GM19035 (cell line): Measurements from ENCODE around the gene MORN4.
"Not testable (repeated sequence)": the region's sequence is repeated elsewhere in the genome, so short reads cannot be mapped to it uniquely, and the experiment has no call there.

Experiments used
- ATAC-seq: cut with Tn5 transposase; IDR thresholded peaks from one replicate; pipeline ENCODE4 v1.9.1; 2021; ENCODE audit not compliant: unreplicated experiment

Gene MORN4

DNA sequence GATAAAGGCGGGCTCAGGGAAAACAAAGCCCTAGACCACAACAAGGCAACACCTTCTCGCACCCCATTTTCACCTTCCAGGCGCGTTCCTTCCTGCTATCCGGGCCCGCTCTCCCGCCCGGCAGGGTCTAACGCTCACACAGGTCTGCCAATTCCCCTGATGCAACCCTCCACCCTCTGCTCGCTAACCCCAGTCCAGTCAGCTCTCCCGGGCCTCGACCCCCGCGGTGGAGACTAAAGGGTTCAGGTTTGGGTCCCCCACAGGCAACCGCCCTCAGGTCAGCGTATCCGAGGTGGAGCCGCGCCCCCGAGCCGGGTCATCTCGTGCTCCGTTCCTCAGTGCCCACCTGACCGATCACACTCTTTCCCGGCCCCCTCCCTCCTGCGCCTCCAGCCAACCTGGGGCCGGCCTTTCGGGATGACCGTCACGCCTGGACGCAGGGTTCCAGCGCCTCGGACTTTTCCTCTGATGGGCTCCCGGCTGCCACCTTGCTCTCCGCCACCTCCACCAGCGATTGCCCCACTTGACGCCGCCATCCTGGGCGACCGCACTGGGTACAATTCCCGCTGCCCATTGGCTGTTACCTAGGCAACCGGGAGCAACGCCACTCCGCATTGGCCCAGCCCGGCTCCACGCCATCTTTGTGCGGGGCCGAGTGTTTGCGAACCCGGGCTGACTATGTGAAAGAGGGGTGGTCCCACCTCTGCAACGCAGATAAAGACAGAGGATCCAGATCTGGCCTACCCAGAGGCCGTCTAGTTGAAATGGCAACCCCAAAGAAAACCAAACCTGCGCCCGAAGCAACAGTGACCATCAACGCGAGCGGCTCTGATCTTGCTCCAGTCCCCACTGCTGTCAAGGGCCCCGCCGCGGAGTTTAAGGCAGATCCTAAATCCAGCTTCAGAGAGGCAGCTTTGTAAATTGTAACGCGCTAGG, at the start of gene MORN4:
Gene MORN4, minus strand, starts transcription at position 552 of the 936 bp plus-strand sequence. CDS start 13,847 bp downstream, outside the sequence.
- ATAC-seq, result peak; percentile 99

DNA sequence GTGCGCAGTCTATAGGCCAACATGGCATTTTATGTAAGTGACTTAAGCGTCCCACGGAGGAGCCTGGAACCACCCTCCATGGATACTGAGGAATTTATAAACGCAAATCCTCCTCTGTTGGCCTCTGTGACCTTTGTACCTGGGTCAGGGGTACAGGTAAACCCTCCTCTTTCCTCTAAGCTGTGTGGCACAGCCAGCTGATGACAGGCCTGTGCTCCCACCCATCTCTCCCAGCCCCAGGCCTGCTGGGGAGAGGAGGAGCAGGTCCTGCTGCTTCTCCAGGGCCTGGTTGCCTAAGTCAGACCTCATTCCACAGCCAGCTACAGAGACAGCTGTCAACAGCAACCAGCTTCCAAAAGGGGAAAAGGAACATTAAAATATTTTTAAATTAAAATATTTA, 48.7 kb upstream of the MORN4 start:
- no peak for ATAC-seq

DNA sequence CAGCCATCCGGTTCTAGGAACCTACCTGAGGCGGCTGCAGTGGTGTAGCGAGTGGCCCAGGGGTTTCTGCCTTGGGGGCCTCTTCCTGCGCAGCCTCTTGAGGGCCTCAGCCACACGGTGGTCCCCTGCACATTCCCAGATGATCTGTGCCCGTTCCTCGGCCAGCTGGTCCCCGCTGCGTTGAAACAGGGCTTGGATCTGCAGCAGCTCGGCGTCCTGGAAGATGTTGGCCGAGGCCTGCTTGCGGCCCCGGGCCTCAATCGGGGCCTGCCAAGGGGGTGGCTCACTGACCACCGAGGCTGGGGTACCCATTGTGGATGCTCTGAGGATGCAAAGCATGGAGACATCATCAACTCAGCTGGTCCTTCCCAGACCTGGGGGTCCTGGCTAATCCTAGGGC, 46.3 kb upstream of the MORN4 start:
- no peak for ATAC-seq

DNA sequence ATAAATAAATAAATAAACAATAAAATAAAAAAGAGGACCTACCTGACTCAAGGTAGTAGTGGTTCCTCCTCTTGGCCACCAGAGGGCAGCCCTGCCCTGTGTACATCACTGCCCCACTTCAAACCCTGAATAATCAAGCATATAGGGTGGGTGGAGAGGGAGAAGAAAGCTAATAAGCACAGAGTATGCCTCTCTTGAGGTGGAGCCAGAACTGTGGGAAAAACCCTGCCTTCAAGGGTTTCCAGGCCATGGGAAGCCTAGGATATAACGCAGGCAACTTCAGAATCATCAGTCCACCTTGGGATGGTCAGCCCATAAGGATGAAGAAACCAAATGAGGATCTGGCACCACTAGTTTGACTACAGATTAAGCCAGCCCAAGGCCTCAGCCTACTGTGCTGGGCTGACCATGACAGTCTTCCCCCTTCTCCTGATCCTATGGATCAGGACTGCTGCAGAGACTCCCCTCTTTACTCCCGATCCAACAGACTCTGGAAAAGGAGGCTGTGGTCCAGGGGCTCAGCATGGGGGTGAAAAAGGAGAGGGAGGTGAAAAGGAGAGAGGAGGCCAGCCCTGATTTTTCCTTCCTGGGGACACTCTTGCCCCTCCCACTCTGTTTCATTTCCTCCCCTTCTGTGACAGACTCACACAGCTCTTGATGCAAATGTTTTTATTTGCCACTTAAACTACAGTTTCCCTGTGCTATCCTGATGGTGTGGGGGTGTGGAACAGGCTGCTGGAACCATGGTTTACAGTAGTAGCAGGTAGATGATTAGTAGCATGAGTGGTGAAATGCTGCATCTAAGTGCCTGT, 43.7 kb upstream of the MORN4 start:
- peak; percentile 71 for ATAC-seq

DNA sequence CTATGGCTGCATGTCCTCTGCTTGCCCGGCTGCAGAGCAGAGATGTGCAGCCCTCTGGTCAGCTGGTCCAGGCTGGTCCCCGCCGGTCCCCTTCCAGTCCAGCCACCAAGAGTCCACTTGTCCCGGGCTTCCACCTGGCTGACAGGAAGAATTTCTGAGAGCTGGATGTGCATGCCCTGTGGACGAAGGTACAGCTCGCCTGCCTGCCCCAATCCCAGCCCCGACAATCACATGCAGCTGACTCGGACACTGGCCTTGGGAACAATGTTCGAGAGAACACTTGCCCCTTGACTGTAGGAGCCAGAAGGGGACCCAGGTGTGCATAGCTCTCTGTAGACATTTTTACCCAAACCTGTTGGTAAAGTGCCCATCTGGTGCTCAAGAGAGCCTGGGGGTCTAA, 41.9 kb upstream of the MORN4 start:
- ATAC-seq, result no peak

DNA sequence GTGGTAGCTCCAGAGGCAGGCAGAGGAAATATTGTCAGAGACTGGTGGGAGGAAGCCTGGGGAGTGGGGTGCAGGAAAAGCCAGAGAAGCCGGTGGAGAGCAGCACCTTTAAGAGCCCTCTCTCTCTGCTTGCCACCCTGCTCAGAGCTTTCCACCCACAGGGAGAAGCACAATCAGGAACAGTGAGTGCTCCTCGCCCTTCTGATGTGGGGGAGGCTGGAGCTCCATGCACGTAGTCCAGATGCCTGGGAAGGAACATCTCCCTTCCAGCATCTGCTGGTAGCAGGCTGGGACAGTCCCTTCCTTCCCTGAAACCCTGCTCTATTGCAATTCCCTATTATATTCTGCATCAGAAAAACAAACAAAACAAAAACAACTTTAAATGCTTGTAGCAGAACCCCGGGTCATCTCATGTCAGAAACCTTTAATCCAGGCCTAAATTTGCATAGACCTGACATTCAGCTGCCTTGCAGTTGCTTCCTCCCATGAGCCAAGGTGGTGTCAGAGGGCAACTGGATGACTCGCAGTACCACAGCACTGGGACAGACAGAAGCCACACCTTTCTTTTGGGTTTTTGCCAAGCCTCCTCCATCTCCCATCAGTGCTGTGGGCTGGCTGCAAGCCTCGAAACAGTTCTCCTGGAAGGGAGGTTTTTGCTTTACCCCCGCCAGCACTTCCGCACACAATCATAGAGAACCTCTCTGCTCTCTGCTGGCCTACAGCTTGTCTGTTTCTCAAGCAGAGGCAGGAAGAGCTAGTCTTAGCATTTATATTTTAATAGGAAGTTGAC, 40.6 kb upstream of the MORN4 start:
- no peak for ATAC-seq

DNA sequence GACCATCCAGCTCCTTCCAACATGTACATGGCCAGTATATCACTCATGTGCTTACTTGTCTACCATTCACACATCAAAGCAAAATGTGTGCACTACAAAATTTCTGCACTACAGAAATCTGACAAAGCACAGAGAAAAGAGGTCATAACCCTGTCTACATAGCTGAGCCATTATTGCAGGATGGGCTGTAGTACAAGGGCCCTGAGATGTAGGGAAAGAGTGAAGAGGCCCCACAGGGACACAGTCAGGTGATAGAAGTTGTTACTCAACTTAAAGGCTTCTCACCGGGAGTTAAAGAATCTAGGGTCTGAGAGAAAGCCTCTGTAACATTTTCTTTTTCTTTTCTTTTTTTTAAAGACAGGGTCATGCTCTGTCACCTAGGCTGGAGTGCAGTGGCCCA, 36.3 kb upstream of the MORN4 start:
- ATAC-seq, result no peak

DNA sequence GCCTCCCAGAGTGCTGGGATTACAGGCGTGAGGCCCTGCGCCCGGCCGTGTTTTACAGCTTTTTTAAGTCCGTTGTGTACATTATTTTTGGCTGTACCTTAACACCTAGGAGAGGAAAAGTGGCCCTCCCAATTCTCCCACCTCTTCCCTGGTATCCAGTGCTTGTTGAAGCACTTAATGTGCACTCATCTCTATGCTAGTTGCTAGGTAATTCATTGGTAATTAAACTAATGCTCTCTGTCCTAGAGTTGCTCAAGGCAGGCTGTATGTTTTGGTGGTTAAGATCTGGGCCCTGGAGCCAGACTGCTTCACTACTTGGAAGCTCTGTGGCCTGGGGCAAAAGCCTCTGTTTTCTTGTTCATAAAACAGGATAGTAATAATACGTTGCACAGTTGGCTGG, 34.2 kb upstream of the MORN4 start:
- ATAC-seq, result no peak

DNA sequence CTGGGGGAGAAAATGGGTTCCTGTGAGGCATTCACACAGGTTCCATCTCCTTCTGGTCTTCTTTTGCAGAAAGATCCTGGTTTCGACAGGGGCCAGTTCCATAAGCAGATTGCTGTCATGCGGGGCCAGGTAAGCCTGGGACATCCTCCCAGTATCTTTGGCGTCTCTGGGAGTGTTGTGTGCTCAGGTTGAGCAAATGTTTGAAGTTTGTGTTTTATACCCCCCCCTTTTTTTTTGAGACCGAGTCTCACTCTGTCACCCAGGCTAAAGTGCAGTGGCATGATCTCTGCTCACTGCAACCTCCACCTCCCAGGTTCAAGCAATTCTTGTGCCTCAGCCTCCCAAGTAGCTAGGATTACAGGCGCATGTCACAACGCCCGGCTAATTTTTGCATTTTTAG, 33.7 kb upstream of the MORN4 start:
- ATAC-seq, result no peak

DNA sequence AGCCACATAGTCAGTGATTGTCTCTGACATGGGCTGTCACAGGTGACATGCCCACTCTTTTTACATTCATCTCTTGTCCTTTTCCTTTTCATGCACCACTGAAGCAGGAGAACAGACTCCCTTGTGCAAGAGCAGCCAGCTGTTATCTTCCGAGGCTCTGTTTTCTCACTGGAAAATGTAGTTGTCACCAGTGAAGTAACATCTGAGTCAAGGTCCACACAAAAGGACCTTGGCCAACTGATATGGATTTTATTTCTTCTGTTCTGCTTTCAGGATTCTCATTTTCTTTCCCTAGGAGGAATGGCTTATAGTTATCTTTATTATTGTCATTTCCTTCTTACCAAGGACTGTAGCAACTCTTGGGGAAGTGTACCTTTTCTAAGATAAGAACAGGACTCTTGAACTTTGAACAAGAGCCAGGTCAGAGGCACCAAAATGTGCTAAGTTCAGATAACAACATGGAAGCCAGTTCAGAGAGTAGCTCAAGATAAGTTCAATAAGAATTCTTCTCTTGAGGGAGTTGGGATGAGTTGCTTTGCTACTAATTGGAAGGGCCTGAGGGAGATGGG, 31.1 kb upstream of the MORN4 start:
- no peak for ATAC-seq

DNA sequence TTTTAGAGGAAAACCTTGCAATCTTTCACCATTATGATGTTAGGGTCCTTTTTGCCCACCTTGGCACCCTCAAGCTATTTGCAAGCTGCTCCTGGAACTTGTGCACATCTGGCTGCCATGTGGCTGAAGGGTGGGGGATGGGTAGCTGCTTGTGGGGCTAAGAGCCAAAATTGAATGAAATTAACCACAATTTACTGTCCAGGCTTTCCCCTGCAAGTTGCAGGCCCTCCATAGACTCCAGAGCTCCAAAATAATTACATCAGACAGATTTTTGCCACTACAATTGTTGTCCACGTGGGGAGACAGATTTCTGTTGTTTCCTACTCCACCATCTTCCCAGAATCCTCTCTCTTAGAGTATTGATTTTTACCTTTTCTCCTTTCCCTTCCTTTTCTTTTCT, 26.3 kb upstream of the MORN4 start:
- ATAC-seq, result no peak

DNA sequence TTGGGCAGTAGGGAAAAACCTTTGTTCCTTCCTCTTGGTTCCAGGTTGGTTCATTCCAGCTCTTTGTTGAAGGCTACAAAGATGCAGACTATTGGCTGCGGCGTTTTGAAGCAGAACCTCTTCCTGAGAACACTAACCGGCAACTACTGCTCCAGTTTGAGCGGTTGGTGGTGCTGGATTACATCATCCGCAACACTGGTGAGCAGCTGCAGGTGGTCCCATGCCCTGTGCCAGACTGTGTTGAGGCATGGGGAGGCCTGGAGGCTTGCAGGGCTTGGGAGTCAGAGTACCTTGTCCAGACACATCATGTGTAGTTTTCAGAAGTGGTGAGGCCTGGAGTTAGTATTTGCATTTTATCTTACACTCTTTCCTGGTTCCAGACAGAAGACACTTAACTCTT, 23.5 kb upstream of the MORN4 start:
- ATAC-seq, result no peak

DNA sequence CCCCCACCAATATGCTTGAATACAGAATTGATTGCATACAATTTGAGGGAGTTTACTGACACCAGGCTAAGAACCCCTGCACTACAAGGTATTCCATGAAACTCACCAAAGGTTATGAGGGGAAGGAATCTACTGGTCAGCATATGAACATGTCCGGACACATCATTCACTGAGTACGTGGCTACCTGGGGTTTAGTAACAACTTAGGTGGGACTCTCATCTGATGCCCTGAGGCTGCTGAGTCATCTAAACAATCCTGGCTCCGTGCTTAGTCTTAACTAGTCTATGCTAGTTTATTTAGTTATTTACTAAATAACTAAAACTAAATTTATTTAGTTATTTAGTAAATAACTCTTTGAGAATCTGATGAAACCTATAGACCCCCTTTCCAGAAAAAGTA, 18.5 kb upstream of the MORN4 start:
- ATAC-seq, result no peak

DNA sequence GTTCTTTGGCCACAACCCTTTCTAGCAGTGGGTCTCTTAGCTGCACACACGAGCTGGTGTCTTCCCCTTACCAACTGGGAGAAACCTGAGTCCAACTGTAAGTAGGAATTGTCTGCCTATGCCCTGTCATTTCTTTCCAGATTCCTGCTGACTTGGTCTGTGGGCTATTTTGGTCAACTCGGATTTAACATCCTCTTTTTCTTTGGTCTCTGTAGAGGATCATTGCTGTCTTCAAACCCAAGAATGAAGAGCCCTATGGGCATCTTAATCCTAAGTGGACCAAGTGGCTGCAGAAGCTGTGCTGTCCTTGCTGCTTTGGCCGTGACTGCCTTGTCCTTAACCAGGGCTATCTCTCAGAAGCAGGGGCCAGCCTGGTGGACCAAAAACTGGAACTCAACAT, 17.4 kb upstream of the MORN4 start:
- no peak for ATAC-seq

DNA sequence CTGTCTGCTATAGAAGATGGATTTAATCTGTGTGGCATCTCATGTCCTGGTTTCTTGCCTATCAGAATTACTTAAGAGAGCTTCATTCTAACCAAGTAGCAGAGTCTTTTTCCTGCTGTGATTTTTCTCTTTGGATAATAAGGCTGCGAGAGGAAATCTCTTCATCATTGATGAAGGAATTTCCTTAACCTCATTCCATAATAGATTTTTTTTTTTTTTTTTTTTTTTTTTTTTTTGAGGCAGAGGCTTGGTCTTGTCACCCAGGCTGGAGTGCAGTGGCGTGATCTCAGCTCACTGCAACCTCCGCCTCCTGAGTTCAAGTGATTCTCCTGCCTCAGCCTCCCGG, 16.1 kb upstream of the MORN4 start:
- ATAC-seq, result not testable (repeated sequence)

DNA sequence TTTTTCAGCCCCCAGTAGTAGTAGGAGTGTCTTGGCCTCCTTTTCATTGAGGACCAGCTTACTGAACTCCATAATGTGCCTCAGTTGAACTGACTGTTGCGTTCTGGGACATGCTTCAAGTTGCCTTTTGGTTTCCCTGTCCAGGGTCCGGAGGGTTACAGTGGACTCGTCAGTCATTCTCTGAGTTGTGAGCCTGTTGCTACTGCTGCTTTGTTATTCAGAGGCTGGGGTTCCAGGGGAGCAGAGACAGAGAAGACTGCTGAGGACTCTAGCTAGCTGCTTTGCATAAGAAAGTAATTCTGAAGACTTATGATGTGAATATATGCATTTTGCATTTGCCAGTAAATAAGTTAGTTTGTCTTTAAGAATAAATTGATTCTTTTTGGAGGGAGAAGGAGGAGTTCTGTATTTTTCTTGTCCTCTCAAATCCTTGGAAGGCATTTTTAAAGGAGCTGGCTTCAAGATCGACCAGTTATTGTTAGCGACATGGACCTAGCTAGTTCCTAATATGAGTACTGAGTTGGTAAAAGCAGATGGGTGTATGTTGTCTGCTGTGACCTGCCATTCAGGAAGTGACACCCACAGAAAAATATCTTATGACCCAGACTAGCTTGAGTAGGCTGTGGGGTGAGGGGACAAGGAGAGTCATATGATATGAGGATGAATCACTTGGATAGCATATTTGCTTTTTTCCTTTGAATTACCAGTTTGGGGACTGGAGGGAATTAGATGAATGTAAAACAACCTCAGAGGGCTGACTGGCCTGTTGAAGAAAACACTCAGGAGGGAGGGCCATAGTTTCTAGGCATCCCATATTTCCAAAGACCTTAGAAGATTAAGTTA, 15.5 kb upstream of the MORN4 start:
- ATAC-seq, result peak; percentile 93

DNA sequence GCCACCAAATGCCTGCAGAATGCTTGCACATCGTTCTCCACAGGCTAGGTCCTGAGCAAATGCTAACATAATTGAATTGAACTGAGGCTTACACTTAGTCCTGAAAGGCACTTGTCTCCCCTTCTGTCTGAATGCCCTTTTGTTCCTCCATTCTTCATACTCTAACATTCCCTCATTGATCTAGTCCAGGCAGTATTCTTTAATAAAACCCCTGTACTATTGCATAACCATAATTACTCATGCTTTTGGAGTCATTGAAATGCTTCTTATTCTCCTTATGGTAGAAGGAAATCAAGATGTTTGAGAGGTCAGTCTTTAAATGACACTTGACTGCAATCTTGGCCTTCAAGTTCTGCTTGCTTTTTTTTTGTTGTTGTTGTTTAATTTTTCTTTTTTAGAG, 14.3 kb upstream of the MORN4 start:
- no peak for ATAC-seq

DNA sequence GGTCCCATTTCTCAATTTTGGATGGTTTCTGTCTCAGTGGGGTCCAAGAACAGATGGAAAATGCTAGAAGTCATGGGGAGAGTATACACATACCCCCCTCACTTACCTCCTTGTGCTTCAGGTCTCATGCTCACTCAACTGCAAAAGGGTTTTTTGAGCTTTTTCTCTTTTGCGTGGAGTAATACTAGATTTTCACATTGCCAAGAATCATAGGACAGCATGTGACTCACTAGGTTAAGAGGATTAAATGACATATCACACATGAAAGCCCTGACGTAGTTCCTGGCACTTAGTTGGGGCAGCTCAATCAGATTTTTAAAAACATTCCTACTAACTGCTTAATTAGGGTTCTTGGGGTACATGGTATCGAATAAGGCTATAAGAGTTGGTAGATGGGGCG, 11.6 kb upstream of the MORN4 start:
- ATAC-seq, result no peak

DNA sequence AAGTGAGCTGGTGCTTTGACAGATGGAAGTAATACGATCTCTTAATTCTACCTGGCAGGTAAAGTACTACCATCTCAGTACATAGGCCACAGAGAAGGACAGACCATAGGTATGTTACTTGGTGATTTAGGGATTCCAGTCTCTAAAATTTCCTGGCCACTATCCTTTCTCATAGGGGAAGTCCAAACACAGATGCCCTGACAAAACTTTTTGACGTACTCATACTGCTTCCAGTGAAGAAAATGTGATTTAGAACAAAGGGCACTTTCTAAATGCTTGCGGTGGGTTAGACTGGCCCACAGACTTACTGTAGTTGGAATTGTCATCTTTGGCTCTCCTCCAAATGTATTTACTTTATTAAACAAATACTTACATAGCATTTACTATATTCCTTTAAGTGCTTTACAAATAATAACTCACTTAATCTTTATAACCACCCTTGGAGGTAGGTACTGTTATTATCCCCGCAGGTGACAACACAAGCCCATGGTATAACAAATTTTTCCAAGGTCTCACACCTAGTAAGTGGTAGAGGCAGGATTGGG, 10.2 kb upstream of the MORN4 start:
- ATAC-seq, result no peak
